ELR (cell line): ENCODE data around the gene GNRHR.

ENCODE experiments used
- DNase-seq: peaks from one replicate; pipeline ENCODE4 v3.0.0-alpha.2; 2015; ENCODE audit warnings: low read depth

The GNRHR gene

DNA sequence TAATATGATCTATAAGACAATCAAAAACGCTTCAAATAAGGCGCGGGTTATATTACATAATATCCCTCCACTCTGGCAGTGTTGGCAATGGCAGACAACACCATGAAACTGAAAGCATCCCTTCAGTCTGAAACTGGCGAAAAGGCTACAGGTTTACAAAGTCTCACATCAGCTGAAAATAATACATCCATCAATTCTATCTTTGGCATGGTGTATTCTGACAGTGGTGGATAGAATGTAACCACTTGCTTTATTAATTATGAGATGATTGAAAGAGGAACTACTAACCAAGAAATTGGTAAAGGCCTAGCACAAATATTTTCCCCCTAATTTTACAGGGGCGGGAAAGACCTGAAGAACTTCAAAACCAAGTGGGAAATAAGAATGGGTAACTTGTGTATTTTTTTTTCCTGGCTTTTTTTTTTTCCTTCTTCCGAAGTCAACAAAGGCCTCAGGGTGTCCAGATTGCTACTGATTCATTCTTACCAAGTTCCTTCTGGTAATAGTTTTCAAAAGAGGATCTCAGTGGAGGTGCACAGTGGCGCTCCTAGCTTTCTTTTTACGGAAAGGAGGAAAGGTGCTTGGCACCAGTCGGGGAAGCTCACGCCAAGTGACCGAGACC is 54.0 kb downstream of the GNRHR start:
- no peak for DNase-seq

DNA sequence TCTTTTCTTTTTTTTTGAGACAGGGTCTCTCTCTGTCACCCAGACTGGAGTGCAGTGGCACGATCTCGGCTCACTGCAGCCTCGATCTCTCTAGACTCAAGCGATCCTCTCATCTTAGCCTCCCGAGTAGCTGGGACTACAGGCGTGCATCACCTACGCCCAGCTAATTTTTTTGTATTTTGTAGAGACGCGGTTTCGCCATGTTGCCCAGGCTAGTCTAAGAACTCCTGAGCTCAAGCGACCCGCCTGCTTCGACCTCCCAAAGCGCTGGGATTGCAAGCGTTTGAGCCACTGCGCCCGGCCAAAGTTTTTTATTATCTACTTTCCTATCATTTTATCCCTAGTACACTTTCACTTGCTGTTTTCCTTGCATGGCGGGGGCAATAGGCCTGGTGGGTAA is 54.6 kb downstream of the GNRHR start:
- DNase-seq: no peak

DNA sequence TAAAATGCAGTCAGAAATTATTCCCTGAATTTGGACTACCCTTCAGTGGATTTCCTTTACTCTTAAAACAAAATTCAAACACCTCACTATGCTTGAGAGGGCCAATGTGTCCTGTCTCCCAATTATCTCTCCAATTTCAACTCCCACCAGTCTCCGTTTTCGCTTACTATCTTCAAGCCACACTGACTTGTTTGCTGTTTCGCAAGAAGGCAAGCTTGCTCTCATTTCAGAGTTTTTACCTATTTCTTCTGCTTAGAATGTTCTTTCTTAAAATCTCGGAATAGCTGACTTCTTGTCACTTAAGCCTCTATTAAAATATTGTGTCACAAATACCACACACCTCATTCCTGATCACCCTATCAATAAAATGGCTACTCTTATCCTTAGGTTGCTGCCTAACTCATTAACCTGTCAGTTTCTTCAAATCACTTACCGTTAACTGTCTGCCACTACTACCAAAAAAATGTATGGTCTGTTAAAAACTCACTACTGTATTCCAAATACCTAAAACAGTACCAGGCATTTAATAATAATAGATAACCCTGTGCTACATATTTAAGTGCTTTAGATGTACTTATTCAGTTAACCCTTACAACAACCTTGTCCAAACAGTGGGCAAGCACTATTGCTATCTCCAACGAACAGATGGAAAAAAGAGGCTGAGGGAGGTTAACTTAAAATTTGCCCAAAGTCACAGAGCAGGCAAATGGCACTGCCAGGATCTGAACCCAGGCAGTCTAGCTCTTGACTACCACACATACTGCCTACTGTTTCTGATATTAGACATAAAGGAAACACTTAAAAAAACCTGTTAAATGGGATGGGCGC is 56.1 kb downstream of the GNRHR start:
- DNase-seq: no peak

DNA sequence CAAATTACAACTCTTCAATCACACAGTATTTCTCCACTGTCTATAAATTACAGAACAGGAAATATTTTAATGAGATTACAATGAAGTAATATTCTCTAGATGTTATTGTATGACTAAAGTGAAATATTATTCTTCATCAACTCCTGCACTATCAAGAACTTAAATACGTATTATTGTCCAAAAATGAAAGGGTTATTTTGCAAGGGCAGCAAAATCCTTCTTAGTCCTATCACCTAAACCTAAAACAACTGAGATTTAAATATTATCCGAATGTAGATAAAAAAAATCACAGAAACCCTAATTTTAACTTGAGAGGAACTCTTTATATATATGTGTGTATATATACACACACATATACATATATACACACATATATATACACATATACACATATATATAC is 58.1 kb downstream of the GNRHR start:
- DNase-seq: no peak

DNA sequence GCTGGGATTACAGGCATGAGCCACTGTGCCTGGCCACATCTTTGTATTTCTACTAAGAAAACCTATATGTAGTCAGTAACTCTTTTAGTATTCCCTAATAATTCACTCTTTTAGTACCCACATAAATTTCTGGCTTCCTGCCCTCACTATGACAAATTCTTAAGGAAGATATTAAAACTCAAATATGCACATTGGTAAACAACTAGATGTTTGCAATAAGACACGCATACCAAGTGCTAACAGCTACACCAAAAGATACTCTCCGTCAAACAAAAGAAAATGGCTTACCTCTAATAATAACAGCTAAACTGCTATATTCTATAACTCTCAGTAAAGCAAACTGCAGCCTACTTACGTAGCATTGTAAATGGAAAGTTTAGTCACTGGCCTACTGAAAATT is 59.5 kb downstream of the GNRHR start:
- DNase-seq: no peak

DNA sequence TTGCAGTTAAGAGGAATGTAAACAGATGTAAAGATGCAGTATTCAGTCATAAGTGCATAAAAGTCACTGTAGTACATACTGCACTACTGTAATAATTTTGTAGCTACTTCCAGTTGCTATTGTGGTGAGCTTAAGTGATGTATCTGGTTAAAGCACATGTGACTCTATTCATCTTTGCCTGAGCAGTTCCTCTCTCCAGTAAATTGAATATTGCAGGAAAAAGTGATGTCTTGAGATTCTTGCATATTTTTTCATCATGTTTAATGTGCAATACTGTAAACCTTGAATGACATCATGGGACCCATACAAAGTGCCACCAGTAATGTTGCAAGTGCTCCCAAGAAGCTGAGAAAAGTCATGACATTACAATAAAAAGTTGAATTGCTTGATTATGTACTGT is 62.9 kb downstream of the GNRHR start:
- DNase-seq: no peak
